AG09309 (cell line): ENCODE data around the gene SSUH2.
A peak's percentile ranks its signal among the peaks of the same experiment; 100 is the strongest.
"Not testable (repeated sequence)": the region's sequence is repeated elsewhere in the genome, so short reads cannot be mapped to it uniquely, and the experiment has no call there.

ENCODE experiments used
- DNase-seq: peaks from one replicate; pipeline ENCODE4 v3.0.0-alpha.2; 2010; ENCODE audit warnings: low read depth
- H3K4me3 ChIP-seq: 2 replicates; pipeline ENCODE4 v1.5.1; 2011; ENCODE audit warnings: mild to moderate bottlenecking, low read depth, low read length, moderate library complexity; ENCODE audit not compliant: control insufficient read depth
- TF ChIP-seq, protein P1 (sequence below): IDR thresholded peaks from 2 replicates; pipeline ENCODE4 v1.5.1; 2011; ENCODE audit warnings: mild to moderate bottlenecking, low read depth, low read length, inconsistent platforms; ENCODE audit not compliant: insufficient read depth, control insufficient read depth; ENCODE audit errors: missing control alignments

The SSUH2 gene, protein sequence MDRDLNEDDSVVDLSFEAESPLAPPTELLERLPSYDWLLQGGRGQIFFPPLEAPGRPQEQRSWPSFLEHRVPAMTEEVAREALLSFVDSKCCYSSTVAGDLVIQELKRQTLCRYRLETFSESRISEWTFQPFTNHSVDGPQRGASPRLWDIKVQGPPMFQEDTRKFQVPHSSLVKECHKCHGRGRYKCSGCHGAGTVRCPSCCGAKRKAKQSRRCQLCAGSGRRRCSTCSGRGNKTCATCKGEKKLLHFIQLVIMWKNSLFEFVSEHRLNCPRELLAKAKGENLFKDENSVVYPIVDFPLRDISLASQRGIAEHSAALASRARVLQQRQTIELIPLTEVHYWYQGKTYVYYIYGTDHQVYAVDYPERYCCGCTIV

DNA sequence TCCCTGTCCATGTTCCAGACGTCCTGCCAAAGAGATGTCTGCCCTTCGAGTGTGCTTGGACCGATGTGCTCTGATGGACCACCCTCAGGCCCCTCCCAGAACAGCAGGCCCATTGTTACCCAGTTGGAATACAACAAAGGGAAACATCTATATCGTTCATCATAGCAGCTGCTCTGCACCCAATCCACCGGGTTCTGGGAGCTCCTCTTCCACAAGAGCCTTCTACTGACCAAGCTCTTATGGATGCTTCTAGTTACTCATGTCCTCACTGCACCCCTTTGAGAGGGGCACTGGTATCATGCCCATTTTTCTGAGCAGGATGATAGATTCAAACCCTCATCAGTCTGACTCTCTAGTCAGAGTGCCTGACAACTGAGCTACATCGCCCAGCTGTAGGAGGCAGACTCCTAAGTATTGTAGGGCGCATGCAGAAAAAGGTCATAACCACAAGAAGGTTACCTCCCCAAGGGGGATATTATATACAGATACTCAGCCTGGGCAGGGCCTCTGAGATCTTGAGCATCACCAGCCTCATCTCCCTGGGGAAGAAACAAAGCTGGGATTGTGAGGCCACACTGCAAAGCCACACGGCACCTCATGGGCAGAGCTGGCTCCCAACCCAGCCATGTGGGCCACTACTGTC, at the start of gene SSUH2:
SSUH2 (minus strand) TSS at position 51 of the 643 bp plus-strand sequence; CDS start at position 11, 40 bp downstream.
- TF ChIP-seq, protein P1, sequence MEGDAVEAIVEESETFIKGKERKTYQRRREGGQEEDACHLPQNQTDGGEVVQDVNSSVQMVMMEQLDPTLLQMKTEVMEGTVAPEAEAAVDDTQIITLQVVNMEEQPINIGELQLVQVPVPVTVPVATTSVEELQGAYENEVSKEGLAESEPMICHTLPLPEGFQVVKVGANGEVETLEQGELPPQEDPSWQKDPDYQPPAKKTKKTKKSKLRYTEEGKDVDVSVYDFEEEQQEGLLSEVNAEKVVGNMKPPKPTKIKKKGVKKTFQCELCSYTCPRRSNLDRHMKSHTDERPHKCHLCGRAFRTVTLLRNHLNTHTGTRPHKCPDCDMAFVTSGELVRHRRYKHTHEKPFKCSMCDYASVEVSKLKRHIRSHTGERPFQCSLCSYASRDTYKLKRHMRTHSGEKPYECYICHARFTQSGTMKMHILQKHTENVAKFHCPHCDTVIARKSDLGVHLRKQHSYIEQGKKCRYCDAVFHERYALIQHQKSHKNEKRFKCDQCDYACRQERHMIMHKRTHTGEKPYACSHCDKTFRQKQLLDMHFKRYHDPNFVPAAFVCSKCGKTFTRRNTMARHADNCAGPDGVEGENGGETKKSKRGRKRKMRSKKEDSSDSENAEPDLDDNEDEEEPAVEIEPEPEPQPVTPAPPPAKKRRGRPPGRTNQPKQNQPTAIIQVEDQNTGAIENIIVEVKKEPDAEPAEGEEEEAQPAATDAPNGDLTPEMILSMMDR, result no peak
- no peak for DNase-seq
- no peak within 1 kb of the TSS for H3K4me3 ChIP-seq

DNA sequence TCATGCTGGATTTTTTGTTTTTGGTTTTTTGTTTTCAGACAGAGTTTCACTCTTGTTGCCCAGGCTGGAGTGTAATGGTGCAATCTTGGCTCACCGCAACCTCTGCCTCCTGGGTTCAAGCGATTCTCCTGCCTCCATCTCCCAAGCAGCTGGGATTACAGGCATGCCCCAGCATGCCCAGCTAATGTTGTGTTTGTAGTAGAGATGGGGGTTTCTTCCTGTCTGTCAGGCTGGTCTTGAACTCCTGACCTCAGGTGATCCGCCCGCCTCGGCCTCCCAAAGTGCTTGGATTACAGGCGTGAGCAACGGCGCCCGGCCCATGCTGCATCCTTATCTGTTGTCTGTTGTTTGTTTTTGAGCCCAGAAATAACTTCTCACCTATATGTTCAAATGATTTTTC, 46.7 kb upstream of the SSUH2 start:
- not testable (repeated sequence) for H3K4me3 ChIP-seq, DNase-seq

GRCh38 chr3:8684992-8685391, 40.4 kb upstream of the SSUH2 start:
- not testable (repeated sequence) for DNase-seq, H3K4me3 ChIP-seq

DNA sequence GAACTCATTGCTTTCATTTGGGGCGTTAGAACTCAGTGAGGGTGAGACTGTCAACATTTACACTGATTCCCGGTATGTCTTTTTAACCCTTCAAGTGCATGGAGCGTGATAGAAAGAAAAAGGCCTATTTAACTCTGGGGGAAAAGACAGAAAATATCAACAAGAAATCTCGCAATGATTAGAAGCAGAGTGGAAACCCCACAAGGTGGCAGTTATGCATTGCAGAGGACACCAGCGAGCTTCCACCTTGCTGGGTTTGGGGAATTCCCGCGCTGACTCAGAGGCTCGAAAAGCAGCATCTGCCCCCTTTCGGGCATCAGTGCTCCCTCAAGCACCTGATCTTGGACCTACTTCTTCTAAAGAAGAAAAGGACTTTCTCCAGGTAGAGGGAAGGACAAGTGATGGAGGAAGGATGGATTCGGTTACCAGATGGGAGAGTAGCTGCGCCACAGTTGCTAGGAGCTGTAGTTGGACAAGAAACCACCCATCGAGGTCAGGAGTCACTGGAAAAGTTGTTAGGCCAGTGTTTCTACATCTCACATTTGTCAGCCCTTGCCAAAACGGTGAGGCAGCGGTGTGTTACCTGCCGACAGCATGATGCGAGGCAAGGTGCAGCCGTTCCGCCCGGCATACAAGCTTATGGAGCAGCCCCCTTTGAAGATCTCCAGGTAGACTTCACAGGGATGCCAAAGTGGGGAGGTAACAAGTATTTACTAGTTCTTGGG, 38.4 kb upstream of the SSUH2 start:
- TF ChIP-seq, protein P1, result peak; percentile 32
- H3K4me3 ChIP-seq, DNase-seq: not testable (repeated sequence)

GRCh38 chr3:8681881-8682538, 37.4 kb upstream of the SSUH2 start:
- DNase-seq, H3K4me3 ChIP-seq: not testable (repeated sequence)

GRCh38 chr3:8681349-8681748, 36.8 kb upstream of the SSUH2 start:
- H3K4me3 ChIP-seq, result no peak overlapping the region
- TF ChIP-seq, protein P1, result no peak
- no peak for DNase-seq

DNA sequence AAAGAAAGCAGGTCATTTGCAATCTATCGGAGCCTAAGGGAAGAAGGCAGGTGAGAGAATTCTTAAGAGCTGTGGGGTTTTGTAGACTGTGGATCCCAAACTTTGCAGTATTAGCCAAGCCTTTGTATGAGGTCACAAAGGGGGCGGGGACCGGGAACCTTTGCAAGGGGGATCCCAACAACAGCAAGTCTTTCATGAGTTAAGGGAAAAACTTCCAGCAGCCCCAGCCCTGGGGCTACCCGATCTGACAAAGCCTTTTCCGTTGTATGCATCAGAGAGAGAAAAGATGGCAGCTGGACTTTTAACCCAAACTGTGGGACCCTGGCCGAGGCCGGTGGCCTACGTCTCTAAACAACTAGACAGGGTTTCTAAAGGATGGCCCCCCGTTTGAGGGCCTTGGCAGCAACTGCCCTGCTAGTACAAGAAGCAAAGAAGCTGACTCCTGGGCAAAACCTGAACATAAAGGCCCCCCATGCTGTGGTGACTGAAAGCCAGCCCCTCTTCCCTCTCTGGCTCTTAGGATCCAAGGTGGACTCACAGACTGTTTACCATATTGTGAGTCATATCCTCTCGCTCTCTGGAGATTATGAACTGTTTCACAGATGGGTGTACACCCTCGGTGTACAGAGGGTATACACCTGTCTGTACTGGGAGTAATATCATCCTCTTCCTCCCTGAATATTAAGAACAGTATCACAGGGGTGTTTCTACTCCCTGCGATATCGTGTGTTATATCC, 35.4 kb upstream of the SSUH2 start:
- not testable (repeated sequence) for DNase-seq, H3K4me3 ChIP-seq

GRCh38 chr3:8678751-8679150, 34.2 kb upstream of the SSUH2 start:
- H3K4me3 ChIP-seq, result no peak overlapping the region
- DNase-seq, result no peak
- TF ChIP-seq, protein P1, result no peak

- DNase-seq, H3K4me3 ChIP-seq: not testable (repeated sequence)
Measured at GRCh38 chr3:8677258-8677657, 32.7 kb upstream of the SSUH2 start.

DNA sequence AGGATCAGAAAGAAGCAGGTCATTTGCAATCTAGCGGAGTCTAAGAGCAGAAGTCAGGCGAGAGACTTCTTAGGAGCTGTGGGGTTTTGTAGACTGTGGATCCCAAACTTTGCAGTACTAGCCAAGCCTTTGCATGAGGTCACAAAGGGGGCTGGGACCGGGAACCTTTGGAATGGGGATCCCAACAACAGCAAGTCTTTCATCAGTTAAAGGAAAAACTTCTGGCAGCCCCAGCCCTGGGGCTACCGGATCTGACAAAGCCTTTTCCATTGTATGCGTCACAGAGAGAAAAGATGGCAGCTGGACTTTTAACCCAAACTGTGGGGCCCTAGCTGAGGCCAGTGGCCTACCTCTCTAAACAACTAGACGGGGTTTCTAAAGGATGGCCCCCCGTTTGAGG, 31.0 kb upstream of the SSUH2 start:
- H3K4me3 ChIP-seq, DNase-seq: not testable (repeated sequence)
